HCT116 (cell line): Measurements from ENCODE around the gene PRRT1. TPM values are rescaled to one million over a fixed set of nuclear protein-coding genes. Genes with fewer than 3 reads are reported as not detected.

Experiments
- ATAC-seq: fragments of 200-7000 bp; cut with Tn5 transposase; 2 replicates; pipeline ENCODE4 v1.9.1; 2020; ENCODE audit warnings: mild to moderate bottlenecking, moderate library complexity
- BruUV-seq: library from RNA; stranded (reverse); fragments of 400-500 nt; replicated peaks from 2 replicates; lab custom pipeline; 2021; lab: Mats Ljungman, UMichigan
- CTCF ChIA-PET: fragments of 300-600 bp; sonication (Branson Sonifier 250); formaldehyde crosslinking; loops from one replicate; lab custom pipeline; 2021; ENCODE audit warnings: antibody characterized with exemption; lab: Charles Lee
- POLR2A ChIA-PET: fragments of 300-600, 350-600 bp; sonication (Branson Sonifier 250); formaldehyde crosslinking; loops from one replicate; lab custom pipeline; 2021; ENCODE audit warnings: antibody characterized with exemption; lab: Charles Lee
- RAD21 ChIA-PET, 2 experiments: fragments of 300-600 bp; sonication (Branson Sonifier 250); formaldehyde crosslinking; loops; one replicate each; lab custom pipeline; 2023; ENCODE audit warnings: low total read pairs in 2 of 2; ENCODE audit not compliant: uncharacterized antibody in 2 of 2, unreplicated experiment in 2 of 2, low non-redundant PET in 1 of 2; lab: Charles Lee
- DNase-seq: peaks from one replicate; pipeline ENCODE4 v3.0.0-alpha.2; 2010; ENCODE audit warnings: low read depth, low spot score
- H2AFZ ChIP-seq: fragments of 200-600 bp; shearing (Covaris generic), sonication (generic); 2 replicates; pipeline ENCODE4 v1.6.1; 2017; ENCODE audit warnings: low read depth, mixed run types, mixed read lengths, antibody characterized with exemption, low read length; ENCODE audit not compliant: poor library complexity, severe bottlenecking
- H3K27ac ChIP-seq: 2 replicates; pipeline ENCODE4 v1.5.1; 2012; ENCODE audit warnings: low read depth, low read length
- H3K27me3 ChIP-seq: fragments of 200-600 bp; sonication (generic); 2 replicates; pipeline ENCODE4 v1.6.1; 2016; ENCODE audit warnings: mixed run types, low read length, mixed read lengths; ENCODE audit not compliant: insufficient read depth
- H3K36me3 ChIP-seq, 2 experiments: fragments of 200-500 bp in 1 of 2; fragments of 200-600 bp in 1 of 2; sonication (Bioruptor generic) in 1 of 2; sonication (generic) in 1 of 2; 2 replicates each; pipeline versions ENCODE4 v1.5.1 to v1.6.1; 2014 to 2016; ENCODE audit warnings: low read length in 2 of 2, inconsistent platforms in 1 of 2, mixed read lengths in 1 of 2, mixed run types in 1 of 2; ENCODE audit not compliant: insufficient read depth in 2 of 2, control insufficient read depth in 1 of 2
- H3K4me1 ChIP-seq, 2 experiments: fragments of 200-600 bp in 1 of 2; sonication (generic) in 1 of 2; 2 replicates each; pipeline versions ENCODE4 v1.5.1 to v1.6.1; 2012 to 2017; ENCODE audit warnings: low read length in 2 of 2, inconsistent platforms in 1 of 2, mild to moderate bottlenecking in 1 of 2, mixed read lengths in 1 of 2, mixed run types in 1 of 2, moderate library complexity in 1 of 2; ENCODE audit not compliant: insufficient read depth in 2 of 2, control insufficient read depth in 1 of 2
- H3K4me2 ChIP-seq: fragments of 200-600 bp; sonication (generic); 2 replicates; pipeline ENCODE4 v1.6.1; 2017; ENCODE audit warnings: mixed run types, low read length, mixed read lengths
- H3K4me3 ChIP-seq, 2 experiments: fragments of 200-600 bp in 1 of 2; sonication (generic) in 1 of 2; replicated peaks in 1 of 2; 2 replicates each; pipeline ENCODE4 v1.5.1; 2011 to 2016; ENCODE audit warnings: low read length in 2 of 2, control low read depth in 1 of 2, low read depth in 1 of 2, mild to moderate bottlenecking in 1 of 2, mixed read lengths in 1 of 2, mixed run types in 1 of 2
- H3K79me2 ChIP-seq: fragments of 200-600 bp; sonication (generic); 2 replicates; pipeline ENCODE4 v1.6.1; 2017; ENCODE audit warnings: mild to moderate bottlenecking, mixed run types, low read length, moderate library complexity, mixed read lengths; ENCODE audit not compliant: insufficient read depth
- H3K9ac ChIP-seq: fragments of 200-600 bp; sonication (generic); 2 replicates; pipeline ENCODE4 v1.6.1; 2016; ENCODE audit warnings: low read length, mixed read lengths
- H3K9me2 ChIP-seq: fragments of 200-600 bp; sonication (generic), shearing (Covaris generic); 2 replicates; pipeline ENCODE4 v1.6.1; 2017; ENCODE audit warnings: mixed run types, mild to moderate bottlenecking, moderate library complexity; ENCODE audit not compliant: insufficient read depth
- H3K9me3 ChIP-seq, 2 experiments: fragments of 200-500 bp in 1 of 2; fragments of 200-600 bp in 1 of 2; sonication (Bioruptor generic) in 1 of 2; sonication (generic) in 1 of 2; 2 replicates each; pipeline ENCODE4 v1.6.1; 2014 to 2017; ENCODE audit warnings: low read length in 2 of 2, mixed read lengths in 2 of 2, inconsistent platforms in 1 of 2, low read depth in 1 of 2, mild to moderate bottlenecking in 1 of 2, mixed run types in 1 of 2, moderate library complexity in 1 of 2; ENCODE audit not compliant: control insufficient read depth in 1 of 2, insufficient read depth in 1 of 2
- H4K20me1 ChIP-seq: fragments of 200-600 bp; sonication (generic), shearing (Covaris generic); 2 replicates; pipeline ENCODE4 v1.6.1; 2017; ENCODE audit warnings: mixed run types, mild to moderate bottlenecking, moderate library complexity; ENCODE audit not compliant: insufficient read depth
- ATF3 ChIP-seq: IDR thresholded peaks from 2 replicates; pipeline ENCODE4 v1.6.1; 2012
- CTCF ChIP-seq, 3 experiments: fragments of 200-600 bp in 1 of 3; sonication (generic) in 1 of 3; IDR thresholded peaks in 2 of 3; conservative IDR thresholded peaks in 1 of 3; 2 replicates each; pipeline ENCODE4 v1.5.1; 2012 to 2017; ENCODE audit warnings: low read depth in 2 of 3, low read length in 2 of 3, antibody characterized with exemption in 1 of 3, borderline replicate concordance in 1 of 3, control low read depth in 1 of 3, mild to moderate bottlenecking in 1 of 3, mixed read lengths in 1 of 3, mixed run types in 1 of 3, moderate library complexity in 1 of 3; ENCODE audit not compliant: insufficient read depth in 1 of 3
- MAX ChIP-seq: IDR thresholded peaks from 2 replicates; pipeline ENCODE4 v1.6.1; 2012
- POLR2AphosphoS5 ChIP-seq: IDR thresholded peaks from 2 replicates; pipeline ENCODE4 v1.6.1; 2011; ENCODE audit warnings: mild to moderate bottlenecking, low read depth, low read length, moderate library complexity
- RAD21 ChIP-seq: IDR thresholded peaks from 2 replicates; pipeline ENCODE4 v1.6.1; 2012; ENCODE audit warnings: low read depth, mild to moderate bottlenecking
- REST ChIP-seq: IDR thresholded peaks from 2 replicates; pipeline ENCODE4 v1.6.1; 2012; ENCODE audit warnings: low read depth
- SRF ChIP-seq: IDR thresholded peaks from 2 replicates; pipeline ENCODE4 v1.6.1; 2012; ENCODE audit warnings: low read depth
- TCF7L2 ChIP-seq: IDR thresholded peaks from 2 replicates; pipeline ENCODE4 v1.7.0; 2011; ENCODE audit warnings: borderline replicate concordance, inconsistent platforms; ENCODE audit not compliant: insufficient read depth, insufficient read length; ENCODE audit errors: extremely low read depth
- intact Hi-C: fragments of 100-400 bp; cut with micrococcal nuclease; formaldehyde crosslinking; loops from 2 replicates; pipeline ENCODE4 v1.10.0; 2022
- total RNA-seq: library from RNA; stranded (reverse); gene quantifications from one replicate; pipeline ENCODE4 v1.2.1, GENCODE V29; 2021; ENCODE audit not compliant: unreplicated experiment

PRRT1 gene
- total RNA-seq, 1 experiment from 2014 or later, result 6.1 TPM

GRCh38 chr6:32164295-32164694 is 12.6 kb upstream of the PRRT1 start, which contains the start of gene EGFL8 (continued):
- no peak for TF ChIP-seq SRF

GRCh38 chr6:32163559-32164258 is 12.0 kb upstream of the PRRT1 start:
- Histone ChIP-seq H3K4me2 (no peak overlapping the region), H4K20me1 (no peaks in the 10 kb centered on the region), H3K9me3 (no peaks in the 10 kb centered on the region), H3K79me2 (no peaks in the 10 kb centered on the region), H3K4me3 (no peak overlapping the region), H3K27me3 (no peaks in the 10 kb centered on the region), H2AFZ (no peak overlapping the region), H3K9ac (no peak overlapping the region), H3K4me1 (no peaks in the 10 kb centered on the region), H3K27ac (no peak overlapping the region), H3K9me2 (no peaks in the 10 kb centered on the region), H3K36me3 (peaks cover 3 to 4% of the 10 kb centered on the region in 2 experiments; a peak in 3 of 4 replicates)
- no TSS peak for BruUV-seq
- no peak for ATAC-seq
- TF ChIP-seq RAD21 (no peak), REST (no peak), MAX (no peak), CTCF (IDR thresholded peaks at IDR 0.05 in 2 of 3, conservative IDR thresholded peaks at IDR 0.05 in 1 of 3; ENCODE audit: borderline replicate concordance in 1 of 3, insufficient read depth in 1 of 3, low read depth in 2 of 3, low read length in 2 of 3) (no peak), TCF7L2 (no peak), POLR2AphosphoS5 (no peak), ATF3 (no peak)
- DNase-seq, result no peak
- CTCF ChIA-PET, result no interaction called here
- intact Hi-C loops, result no loop called here
- POLR2A ChIA-PET, result interaction anchor here (1.6 kb wide), 1 partner anchor 13 kb away, joined by 6 read pairs; no protein-coding TSS in a partner anchor
- RAD21 ChIA-PET, result no interaction called here
